ENCODE measurements around the gene RNF180.
"Not testable (repeated sequence)": the region's sequence is repeated elsewhere in the genome, so short reads cannot be mapped to it uniquely, and the experiment has no call there.

RNF180 gene

GRCh38 chr5:64286381-64286780 lies 120.7 kb downstream of the RNF180 start:
- no peak for DNase-seq

- not testable (repeated sequence) for DNase-seq
Measured at GRCh38 chr5:64288496-64288895, 122.9 kb downstream of the RNF180 start.

- DNase-seq: no peak
Measured at GRCh38 chr5:64292611-64293215, 127.1 kb downstream of the RNF180 start.

GRCh38 chr5:64295101-64295500 lies 129.5 kb downstream of the RNF180 start:
- no peak for DNase-seq

- DNase-seq: no peak
Measured at GRCh38 chr5:64298586-64298985, 132.9 kb downstream of the RNF180 start.

- DNase-seq: no peak
Measured at GRCh38 chr5:64299805-64300204, 134.2 kb downstream of the RNF180 start.

- DNase-seq: no peak
Measured at GRCh38 chr5:64301566-64301965, 135.9 kb downstream of the RNF180 start.

- DNase-seq: no peak
Measured at GRCh38 chr5:64308135-64308534, 142.5 kb downstream of the RNF180 start.

- no peak for DNase-seq
Measured at GRCh38 chr5:64312491-64312890, 146.8 kb downstream of the RNF180 start.

GRCh38 chr5:64315778-64316177 lies 150.1 kb downstream of the RNF180 start:
- DNase-seq: no peak

GRCh38 chr5:64318175-64318574 lies 152.5 kb downstream of the RNF180 start:
- DNase-seq: no peak

- no peak for DNase-seq
Measured at GRCh38 chr5:64323591-64323990, 157.9 kb downstream of the RNF180 start.

- DNase-seq: no peak
Measured at GRCh38 chr5:64330728-64331231, 165.1 kb downstream of the RNF180 start.

GRCh38 chr5:64331597-64332277 lies 166.1 kb downstream of the RNF180 start:
- no peak for DNase-seq

GRCh38 chr5:64333886-64334285 lies 168.2 kb downstream of the RNF180 start:
- no peak for DNase-seq

- DNase-seq: no peak
Measured at GRCh38 chr5:64339769-64340168, 174.1 kb downstream of the RNF180 start.

- no peak for DNase-seq
Measured at GRCh38 chr5:64340293-64340692, 174.7 kb downstream of the RNF180 start.

GRCh38 chr5:64341340-64341739 lies 175.7 kb downstream of the RNF180 start:
- DNase-seq: no peak

GRCh38 chr5:64344501-64344900 lies 178.9 kb downstream of the RNF180 start:
- DNase-seq: no peak

GRCh38 chr5:64347309-64347708 lies 181.7 kb downstream of the RNF180 start:
- DNase-seq: no peak

- no peak for DNase-seq
Measured at GRCh38 chr5:64364426-64364825, 198.8 kb downstream of the RNF180 start.

GRCh38 chr5:64384765-64385164 lies 219.1 kb downstream of the RNF180 start:
- no peak for DNase-seq

GRCh38 chr5:64397552-64397951 lies 231.9 kb downstream of the RNF180 start:
- no peak for DNase-seq

GRCh38 chr5:64398735-64399134 lies 233.1 kb downstream of the RNF180 start:
- DNase-seq: not testable (repeated sequence)

Measured in KG1 (cell line).